GM19452 (cell line): ENCODE data around the gene AKT3.

ENCODE experiments used
- ATAC-seq: cut with Tn5 transposase; IDR thresholded peaks from one replicate; pipeline ENCODE4 v1.9.1; 2021; ENCODE audit not compliant: unreplicated experiment

AKT3 gene

DNA sequence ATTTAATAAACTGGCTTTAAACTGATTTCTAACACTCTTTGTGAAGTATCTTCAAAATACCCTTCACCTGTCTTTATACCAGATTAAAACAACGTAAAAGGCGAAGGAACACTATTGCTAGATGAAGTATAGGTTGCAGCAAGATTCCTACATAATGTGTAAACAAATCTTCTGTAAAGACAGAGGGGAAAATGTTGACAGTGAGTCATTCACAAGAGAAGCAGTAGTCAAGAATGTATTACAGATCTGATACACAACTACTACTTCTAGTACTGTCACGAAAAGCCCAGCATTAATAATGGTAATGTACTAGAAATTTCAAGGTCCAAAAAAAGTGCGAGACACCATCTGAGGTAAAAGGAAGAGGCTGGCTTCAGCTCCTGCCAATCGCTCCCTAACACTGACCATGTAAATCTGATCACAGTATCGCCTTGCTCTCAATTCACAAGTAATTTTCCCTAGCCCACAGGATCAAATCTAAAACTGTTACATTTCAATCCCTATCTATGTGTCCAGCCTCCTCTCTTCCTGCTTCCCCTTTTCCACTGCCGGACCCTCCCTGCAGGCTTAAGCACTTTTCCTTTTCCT is 290.4 kb downstream of the AKT3 start:
- no peak for ATAC-seq

DNA sequence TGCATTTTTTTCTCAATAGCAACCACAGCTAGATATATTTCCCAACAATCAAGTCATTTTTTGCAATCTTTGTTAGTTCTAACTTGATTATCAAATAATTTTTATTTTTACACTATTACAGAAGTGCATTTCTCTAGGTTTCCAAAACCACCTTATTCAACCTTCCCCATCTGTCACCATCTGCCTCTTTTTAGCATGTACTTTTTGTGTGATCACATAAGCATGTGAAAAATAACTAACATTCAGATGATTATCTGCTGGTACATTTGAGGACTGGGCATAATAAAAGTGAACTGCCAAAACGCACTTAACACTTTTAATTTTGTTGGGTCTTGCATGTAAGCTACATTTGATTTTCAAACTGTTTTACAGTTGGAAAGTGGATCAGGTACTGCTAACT is 291.5 kb downstream of the AKT3 start:
- no peak for ATAC-seq

DNA sequence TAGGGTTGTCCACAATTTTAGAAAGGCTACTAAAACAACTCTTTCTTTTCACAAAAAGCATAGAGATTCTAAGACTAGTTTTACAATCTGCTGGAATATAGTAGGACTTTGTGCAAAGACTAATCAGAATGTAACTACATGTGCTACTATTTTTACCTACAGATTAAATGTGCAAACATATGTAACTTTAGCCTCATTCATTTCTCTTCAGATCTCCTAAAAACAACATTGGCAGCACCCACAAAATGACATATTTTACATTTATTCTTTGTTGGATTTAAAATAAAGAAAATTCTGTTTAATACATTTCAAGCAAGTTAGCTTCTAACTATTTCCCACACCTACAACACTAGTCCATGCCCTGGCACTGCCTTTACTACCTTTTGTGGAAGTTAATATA is 292.2 kb downstream of the AKT3 start:
- ATAC-seq, result no peak

DNA sequence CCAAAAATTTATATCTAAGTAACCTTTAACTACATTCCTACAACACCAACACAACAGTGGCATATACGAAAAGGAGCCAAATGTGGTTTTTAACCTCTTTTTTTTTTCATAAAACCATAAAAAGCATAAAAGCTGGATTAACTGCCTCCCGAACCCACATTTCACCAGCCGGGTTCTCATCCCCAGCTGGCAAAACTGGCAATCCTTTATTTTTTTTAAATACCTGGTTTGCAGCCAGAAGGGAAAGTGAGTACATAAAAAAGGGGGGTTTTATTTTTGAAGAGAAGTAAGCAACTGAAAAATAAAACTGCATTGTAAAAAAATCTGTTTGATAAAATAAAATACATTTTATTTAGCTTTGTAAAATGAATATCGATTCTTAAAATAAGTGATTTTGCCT is 295.4 kb downstream of the AKT3 start:
- no peak for ATAC-seq

DNA sequence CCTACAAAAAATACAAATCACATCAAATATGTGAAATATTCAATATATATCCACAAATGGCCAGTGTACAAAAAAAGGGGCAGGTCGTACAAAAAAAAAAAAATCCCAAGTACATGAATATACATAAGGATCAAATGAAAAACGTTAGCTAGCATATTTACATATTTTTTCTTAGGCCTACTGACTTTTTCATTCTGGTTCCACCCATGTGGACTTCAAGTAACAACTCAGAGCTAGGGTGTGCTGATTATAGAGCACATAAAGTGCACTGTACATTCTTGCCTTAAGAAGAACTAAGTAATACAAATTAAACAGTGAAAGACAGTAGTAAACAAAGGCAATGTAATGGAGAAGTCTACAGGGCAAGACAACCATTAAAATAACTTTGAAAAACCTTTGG is 297.0 kb downstream of the AKT3 start:
- ATAC-seq, result no peak

- ATAC-seq, result no peak
Measured at GRCh38 chr1:243550276-243550675, 299.8 kb downstream of the AKT3 start.

DNA sequence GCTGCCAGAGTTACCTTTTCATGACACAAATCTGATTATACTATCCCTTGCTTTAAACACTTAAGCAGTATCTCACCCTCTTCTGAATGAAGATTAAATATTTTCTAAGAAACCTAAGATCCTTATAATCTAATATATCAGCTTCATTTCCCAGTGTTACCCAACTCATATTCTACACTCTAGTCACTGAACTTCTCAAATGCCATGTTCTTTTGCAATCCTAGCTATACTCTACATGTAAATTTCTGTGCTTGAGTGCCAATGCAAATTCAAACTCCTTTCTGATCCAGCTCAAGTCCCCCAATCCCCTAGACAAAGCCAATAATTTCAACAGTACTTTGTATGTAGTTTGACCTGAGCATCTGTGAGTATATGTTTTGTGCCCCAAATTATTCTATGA is 300.3 kb downstream of the AKT3 start:
- ATAC-seq, result no peak

DNA sequence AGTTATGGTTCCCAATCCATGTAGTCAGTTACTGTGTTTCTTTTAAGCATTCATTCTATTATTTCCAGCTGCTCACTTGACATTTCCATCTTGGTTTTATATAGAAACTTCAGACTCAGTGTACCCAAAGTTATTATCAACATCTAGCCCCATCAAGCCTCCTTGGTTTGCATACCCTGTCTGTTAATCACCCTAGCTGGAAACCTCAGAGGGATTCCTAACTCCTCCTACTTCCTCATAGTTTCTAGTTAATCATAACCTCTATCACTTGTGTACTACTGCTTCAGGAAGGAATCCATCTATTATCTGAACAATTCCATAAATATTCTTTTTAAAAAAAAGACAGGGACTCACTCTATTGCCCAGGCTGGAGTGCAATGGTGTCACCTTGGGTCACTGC is 300.9 kb downstream of the AKT3 start:
- ATAC-seq, result no peak

GRCh38 chr1:243548516-243548915 is 301.5 kb downstream of the AKT3 start:
- ATAC-seq, result no peak

- ATAC-seq, result no peak
Measured at GRCh38 chr1:243547891-243548290, 302.2 kb downstream of the AKT3 start.

- no peak for ATAC-seq
Measured at GRCh38 chr1:243546457-243546856, 303.6 kb downstream of the AKT3 start.

DNA sequence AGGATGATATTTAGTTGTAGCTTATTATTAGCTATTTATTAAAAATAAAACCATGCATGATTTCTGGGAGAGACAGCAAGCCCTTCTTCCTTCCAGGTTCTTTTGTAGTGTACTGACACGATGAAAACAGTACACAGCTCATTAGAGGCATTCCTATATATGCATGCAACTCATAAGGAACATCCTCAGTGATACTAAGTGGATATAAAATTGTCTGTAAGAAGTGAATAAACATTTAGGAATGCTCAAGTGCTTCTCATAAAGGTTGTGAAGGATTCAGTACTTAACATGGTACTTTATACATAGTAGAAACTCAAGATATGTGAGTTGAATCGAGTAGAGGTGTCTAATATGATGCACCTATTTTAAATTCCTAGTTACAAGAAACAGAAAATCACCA is 306.5 kb downstream of the AKT3 start:
- no peak for ATAC-seq

DNA sequence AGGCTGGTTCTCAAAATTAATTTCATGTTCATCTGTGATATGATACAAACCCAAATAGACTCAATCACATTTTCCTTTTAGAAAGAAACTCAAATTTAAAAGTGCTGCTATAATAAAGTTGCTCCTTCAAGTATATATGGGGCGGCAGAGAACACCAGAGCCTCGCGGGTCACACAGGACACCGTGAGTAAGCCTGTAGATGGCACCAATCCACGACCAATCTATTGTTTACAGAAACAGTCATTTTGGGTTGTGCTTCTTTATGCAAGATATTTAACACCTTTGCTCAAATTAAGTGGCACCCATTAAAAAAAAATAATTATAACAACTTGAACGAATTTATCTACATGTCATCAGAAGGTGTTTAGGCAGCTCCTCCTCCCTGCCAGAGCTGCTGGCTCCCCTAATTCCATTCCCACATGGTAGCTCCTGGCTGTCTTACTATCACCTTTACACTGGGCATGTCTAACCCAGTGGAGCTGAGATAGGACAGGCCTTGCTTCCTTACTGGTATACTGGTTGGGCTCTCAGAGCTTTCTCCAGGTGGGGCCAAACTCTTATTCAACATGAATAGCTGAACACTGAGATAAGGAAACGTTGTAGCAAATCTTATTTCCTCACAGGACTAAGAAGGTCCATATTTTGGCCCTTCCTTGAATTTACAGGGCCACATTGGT is 307.2 kb downstream of the AKT3 start:
- no peak for ATAC-seq

DNA sequence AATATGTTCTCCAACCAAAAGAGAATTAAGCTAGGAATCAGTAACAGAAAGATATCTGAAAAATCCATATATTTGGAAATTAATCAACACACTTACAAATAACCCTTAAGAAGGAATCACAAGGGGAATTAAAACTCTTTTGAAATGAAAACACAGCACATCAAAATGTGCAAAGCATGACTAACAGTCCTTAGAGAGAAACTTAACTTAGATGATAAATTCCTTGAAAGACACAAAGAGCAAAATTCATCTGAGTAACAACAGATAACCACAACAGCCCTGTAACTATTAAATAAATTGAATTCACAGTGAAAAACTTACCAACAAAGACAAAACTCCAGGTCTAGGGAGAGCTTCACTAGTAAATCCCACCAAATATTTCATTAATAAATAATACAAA is 310.4 kb downstream of the AKT3 start:
- ATAC-seq, result no peak

- ATAC-seq, result no peak
Measured at GRCh38 chr1:243535014-243535413, 315.0 kb downstream of the AKT3 start.

GRCh38 chr1:243529512-243529911 is 320.5 kb downstream of the AKT3 start:
- no peak for ATAC-seq

GRCh38 chr1:243528459-243529121 is 321.5 kb downstream of the AKT3 start:
- no peak for ATAC-seq

DNA sequence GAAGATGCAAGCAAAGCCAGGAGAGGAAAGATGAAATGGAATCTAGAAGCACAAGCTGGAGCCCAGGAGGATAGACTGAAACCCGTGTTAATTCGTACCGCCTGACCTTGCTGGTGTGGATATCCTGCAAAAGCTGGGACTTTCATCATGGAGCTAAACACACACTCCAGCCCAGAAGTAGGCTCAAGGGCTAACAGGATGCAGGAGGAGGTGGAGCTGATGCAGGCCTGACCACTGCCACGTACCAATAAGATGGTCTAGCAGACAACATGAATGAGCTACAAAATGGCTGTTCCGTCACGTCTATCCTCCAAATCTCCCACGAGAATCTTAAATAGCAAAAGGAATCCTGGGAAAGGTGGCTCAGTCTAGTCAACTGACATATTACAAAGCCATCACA is 323.9 kb downstream of the AKT3 start:
- ATAC-seq, result no peak

DNA sequence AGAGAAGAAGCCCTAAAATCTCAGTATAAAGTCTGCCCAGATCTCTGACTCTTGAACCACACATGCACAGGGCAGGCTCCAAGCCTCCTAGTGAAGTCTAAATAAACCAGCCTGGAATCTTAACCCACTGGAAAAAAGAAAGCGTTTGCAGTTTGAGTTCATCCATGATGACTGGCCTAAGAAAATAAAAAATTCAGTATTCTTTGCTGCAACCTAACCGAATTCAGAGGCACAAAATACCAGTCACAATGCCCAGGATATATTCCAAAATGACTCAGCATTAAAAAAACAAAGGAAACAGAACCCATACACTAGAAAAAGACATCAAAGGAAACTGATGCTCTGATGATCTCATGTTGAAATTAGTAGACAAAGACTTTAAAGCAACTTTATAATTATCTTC is 325.0 kb downstream of the AKT3 start:
- ATAC-seq, result no peak

DNA sequence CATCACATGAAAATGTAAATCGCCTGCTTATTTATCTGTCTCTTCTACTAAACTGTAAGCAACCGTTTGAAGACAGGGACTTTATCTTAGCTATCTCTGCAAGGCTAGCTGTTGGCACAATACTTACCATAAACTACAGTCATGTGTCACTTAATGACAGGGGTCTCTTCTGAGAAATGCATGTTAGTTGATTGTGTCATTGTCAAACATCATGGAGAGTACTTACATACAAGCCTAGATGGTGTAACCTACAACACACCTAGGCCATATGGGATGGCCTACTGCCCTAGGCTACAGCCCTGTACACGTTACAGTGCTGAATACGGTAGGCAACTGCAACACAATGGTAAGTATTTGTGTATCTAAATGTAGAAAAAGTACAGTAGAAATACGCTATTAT is 326.3 kb downstream of the AKT3 start:
- no peak for ATAC-seq

DNA sequence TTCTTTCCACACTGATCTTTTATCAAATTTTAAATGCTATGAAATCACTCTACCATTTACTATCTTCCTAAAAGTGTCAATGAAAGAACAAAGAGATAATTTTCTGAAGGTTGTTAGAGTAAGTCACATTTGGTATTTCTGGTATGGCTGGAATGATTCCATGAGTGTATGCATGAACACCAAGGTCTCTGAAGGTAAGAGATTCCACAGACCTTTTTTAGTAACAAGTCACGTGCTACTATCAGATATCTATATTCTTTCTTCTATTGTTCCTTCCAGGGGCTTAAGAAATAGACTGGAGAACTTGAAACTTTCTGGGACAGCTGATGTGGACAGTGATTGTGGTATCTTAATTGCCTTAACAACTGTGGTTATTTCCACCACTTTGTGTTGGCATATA is 329.2 kb downstream of the AKT3 start:
- no peak for ATAC-seq

GRCh38 chr1:243514927-243515326 is 335.1 kb downstream of the AKT3 start:
- ATAC-seq, result no peak
